GM18505 (cell line): ENCODE data around the gene FAM8A1.
"Not testable (repeated sequence)": the region's sequence is repeated elsewhere in the genome, so short reads cannot be mapped to it uniquely, and the experiment has no call there.

ENCODE experiments used
- ATAC-seq: cut with Tn5 transposase; IDR thresholded peaks from one replicate; pipeline ENCODE4 v1.9.1; 2021; ENCODE audit not compliant: unreplicated experiment
- POLR2A ChIP-seq: IDR thresholded peaks from 4 replicates; pipeline ENCODE4 v1.6.1; 2011; ENCODE audit warnings: borderline replicate concordance; ENCODE audit not compliant: insufficient read depth, insufficient read length; ENCODE audit errors: extremely low read depth

The FAM8A1 gene, protein sequence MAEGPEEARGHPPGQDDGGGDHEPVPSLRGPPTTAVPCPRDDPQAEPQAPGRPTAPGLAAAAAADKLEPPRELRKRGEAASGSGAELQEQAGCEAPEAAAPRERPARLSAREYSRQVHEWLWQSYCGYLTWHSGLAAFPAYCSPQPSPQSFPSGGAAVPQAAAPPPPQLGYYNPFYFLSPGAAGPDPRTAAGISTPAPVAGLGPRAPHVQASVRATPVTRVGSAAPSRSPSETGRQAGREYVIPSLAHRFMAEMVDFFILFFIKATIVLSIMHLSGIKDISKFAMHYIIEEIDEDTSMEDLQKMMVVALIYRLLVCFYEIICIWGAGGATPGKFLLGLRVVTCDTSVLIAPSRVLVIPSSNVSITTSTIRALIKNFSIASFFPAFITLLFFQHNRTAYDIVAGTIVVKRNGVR

DNA sequence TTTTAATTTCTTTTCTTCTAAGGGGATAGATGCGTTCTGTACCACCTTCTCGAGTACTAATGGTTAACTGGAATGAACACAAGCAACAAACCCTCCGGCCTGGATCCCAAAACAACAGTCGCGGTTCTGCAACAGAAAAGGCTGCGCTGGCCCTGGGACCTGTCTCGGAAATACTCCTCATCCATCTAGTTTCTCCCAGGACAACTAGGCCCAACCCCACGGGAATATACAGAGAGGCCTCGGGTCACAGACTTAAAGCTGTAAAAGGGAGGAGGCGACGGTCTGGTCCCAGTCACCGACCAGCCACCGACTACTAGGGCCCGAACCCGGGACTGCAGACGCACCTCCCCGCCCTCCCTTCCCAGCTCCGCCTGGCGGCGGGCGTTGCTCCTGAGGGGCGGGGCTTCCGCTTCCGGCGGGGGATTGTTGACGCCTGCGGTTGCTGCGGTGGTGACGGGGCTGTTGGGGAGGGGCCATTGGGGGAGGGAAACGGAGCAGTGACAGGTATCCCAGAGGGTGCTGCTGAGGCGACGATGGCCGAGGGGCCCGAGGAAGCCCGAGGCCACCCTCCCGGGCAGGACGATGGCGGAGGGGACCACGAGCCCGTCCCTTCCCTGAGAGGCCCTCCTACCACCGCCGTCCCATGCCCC lies at the start of gene FAM8A1:
FAM8A1 (plus strand) TSS at position 426 of the 650 bp plus-strand sequence; CDS start at position 534, 108 bp downstream.
- ATAC-seq: peak; percentile 91
- TF ChIP-seq POLR2A: peak; percentile 72

DNA sequence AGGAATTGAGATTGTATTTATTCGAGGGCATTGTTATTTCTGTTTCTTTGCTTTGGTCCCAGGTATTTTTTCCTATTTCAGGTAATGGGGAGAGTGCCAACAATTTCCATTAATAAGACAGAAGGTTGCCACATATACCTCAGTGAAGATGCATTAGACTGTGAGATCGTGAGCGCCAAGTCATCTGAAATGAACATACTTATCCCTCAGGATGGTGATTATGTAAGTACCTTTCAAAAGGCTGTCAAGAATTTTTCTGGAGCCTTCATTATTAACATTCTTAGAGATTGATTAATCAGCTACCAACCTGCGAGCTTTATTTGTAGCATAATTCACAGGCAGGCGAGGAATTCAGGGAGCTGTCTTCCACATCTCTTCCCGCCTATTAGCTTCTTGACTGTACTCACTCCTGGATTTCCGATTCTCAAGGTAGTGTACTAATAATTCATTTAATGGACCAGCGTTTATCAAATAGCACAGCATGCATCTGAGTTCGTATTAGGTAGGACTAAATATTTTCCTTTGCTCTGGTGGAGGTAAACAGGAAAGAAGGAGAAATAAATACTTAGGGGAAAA lies 48.6 kb upstream of the FAM8A1 start:
- no peak for ATAC-seq
- TF ChIP-seq POLR2A: no peak

DNA sequence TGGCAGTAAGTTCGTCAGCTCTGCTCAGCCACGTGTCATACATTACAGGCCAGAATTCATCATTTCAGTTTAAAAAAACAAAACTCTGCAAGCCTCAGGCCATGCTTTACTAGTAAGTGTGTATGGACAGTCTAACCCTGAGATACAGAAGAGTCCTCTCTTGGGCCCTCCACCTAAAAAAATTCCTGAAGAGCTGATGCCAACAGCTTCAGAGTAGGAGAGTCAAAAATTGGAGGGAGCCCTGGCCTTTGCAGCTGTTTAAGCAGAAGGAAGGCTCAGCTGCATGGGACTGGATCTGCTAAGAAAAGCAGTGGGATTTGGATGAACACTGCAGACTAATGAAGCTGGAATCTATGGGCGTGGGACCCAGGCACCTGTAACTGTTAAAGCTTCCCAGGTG lies 47.2 kb upstream of the FAM8A1 start:
- no peak for ATAC-seq
- TF ChIP-seq POLR2A: no peak

DNA sequence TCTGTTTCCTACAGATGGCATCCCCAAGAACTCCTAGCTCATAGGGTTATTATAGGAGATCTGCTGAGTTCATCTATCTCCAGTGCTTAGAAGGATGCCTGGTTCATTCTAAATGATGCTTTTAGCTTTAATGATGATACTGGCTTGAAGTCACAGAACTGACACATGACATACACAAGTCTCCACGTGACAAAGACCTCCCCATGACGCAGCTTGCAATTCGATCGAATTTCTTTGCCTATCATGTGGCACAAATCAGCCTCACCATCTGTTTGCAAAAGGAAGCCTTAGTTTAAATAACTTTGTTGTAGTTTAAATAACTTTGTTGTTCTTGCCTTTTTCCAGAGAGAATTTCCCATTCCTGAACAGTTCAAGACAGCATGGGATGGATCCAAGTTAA lies 44.1 kb upstream of the FAM8A1 start:
- no peak for TF ChIP-seq POLR2A
- ATAC-seq: no peak

DNA sequence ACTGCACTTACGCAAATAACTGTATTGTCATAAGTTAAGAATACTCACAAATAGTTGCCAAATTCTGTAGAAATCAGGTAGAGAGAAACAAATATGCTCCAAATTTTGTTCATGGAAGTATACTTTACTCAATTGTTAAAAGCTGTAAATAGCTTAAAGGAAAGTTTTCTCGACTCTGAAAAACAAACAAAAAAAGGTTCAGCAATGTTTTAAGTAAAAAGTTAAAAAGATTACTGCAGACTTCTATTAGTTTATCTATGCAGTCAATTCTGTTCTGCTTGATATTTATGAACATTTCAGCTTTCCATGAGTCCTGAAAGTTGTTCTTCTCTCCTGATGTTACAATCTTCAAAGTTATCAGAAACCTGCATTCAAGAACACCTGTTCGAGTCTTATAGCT lies 37.5 kb upstream of the FAM8A1 start:
- no peak for TF ChIP-seq POLR2A
- no peak for ATAC-seq

DNA sequence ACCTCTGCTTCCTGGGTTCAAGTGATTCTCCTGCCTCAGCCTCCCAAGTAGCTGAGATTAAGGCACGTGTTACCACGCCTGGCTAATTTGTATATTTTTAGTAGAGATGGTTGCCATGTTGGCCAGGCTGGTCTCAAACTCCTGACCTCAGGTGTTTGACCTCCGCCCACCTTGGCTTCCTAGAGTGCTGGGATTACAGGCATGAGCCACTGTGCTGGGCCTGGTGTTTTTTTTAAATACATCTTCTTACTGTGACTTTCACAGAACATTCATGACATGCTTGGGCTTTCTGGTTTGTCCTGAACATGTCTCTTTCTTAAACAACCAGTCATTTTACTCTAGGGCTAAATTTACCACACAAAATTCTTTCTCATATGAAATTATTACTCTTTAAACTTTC lies 34.7 kb upstream of the FAM8A1 start:
- no peak for ATAC-seq
- no peak for TF ChIP-seq POLR2A

DNA sequence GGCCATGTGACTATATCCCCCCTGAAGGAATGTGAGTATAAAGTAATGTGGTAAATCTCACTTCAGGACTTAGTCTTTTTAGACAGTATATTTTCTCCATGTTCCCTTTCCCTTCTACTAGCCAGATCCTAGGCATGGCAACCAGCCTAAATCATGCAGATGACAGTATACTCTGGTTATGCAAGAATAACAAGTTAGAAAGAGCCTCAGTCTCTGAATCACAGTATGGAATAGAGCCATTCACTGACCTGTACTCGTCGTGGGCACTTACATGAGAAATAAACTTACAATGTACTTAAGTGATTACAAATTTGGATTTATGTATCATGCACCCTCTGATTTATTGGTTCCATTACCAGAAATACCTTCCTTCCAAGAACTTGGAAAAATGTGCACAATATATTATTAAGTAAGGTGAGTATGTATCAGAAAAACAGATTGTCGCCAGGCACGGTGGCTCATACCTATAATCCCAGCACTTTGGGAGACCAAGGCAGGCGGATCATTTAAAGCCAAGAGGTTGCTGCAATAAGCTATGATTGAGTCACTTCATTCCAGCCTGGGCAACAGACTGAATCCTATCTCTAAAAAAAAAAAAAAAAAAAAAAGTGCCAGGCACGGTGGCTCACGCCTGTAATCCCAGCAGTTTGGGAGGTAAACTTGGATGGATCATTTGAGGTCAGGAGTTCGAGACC lies 25.1 kb upstream of the FAM8A1 start:
- ATAC-seq: no peak
- TF ChIP-seq POLR2A: no peak

DNA sequence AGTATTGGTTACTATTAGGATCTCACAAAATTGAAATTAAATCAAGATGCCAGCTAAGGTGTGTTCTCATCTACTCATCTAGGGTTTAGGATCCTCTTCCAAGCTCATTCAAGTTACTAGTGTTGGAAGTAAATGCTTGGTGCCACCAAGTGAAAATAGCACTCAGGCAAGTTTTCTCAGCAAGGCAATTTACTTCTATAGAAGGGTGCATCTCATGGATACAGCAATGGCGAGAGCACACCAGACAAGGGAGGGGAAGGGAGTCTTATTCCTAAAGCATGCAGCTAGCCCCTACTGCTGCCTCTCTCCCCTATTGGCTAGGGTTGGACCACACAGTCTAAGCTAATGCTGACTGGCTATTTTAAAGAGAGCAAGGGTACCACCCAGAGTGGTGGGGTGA lies 23.0 kb upstream of the FAM8A1 start:
- no peak for TF ChIP-seq POLR2A
- ATAC-seq: no peak

DNA sequence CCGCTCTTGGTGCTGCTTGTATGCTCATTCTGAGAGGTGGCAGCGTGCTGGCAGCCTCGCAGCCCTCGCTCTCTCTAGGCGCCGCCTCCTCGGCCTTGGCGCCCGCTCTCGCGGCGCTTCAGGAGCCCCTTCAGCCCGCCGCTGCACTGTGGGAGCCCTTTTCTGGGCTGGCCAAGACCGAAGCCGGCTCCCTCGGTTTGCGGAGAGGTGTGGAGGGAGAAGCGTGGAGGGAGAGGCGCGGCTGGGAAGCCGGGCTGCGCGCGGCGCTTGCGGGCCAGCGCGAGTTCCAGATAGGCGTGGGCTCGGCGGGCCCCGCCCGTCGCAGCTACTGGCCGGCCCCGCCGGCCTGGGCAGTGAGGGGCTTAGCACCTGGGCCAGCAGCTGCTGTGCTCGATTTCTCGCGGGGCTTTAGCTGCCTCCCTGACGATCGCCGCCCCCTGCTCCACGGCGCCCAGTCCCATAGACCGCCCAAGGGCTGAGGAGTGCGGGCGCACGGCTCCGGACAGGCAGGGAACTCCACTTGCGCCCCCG lies 19.5 kb upstream of the FAM8A1 start:
- no peak for TF ChIP-seq POLR2A
- no peak for ATAC-seq

DNA sequence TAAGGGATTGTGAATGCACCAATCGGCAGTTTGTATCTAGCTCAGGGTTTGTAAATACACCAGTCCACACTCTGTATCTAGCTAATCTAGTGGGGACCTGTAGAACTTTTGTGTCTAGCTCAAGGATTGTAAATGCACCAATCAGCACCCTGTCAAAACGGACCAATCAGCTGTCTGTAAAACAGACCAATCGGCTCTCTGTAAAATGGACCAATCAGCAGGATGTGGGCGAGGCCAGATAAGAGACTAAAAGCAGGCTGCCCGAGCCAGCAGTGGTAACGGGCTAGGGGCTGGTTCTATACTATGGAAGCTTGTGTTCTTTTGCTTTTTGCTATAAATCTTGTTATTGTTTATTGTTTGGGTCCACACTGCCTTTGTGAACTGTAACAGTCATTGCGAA lies 18.8 kb upstream of the FAM8A1 start:
- not testable (repeated sequence) for ATAC-seq

DNA sequence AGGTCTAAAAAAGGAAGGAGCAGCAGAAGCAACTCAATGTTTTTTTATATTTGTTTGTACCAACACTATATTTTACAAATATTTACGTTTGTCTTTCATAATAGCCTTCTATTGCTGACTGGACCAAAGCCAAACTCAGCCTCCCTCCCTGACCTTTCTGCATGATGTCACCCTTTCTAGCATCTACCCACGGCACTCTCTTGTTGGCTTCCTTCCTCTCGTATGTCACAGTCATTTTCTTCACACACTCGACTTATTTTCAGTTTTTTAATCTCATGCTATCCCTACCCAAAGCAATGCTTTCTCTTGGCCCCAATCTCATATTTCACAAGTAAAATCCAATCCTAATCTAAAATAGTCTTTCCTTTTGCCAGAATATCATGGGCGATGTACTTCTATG lies 16.3 kb upstream of the FAM8A1 start:
- TF ChIP-seq POLR2A: no peak
- no peak for ATAC-seq

DNA sequence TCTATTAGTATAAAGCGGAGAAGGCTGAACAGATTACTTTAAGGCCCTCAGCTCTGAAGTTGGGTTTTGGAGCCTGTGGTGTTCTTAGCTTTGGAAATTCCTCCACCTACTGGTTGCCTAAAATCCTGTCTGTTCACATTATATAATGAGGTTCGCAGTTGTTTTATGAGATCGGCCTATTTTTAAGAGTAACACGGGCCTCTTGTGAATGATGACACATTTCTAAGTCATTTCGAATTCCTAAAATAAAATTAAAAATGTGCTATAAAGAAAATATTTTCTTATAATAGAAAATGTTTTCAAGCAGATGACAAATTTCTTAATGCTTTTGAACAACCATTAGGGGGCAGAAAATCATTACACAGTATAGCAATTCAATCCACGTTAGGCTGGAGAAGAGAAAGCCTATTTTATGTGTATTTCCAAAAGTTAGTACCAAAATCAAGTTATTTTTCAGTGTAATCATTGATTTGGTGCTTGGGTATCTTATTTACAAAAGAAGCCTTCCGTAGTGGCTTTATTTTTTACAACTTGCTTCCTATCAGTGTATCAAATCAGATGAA lies 15.8 kb upstream of the FAM8A1 start:
- no peak for TF ChIP-seq POLR2A
- ATAC-seq: no peak
